H1 (cell line): Measurements from ENCODE around the gene AEBP1. TPM values are rescaled to one million over a fixed set of nuclear protein-coding genes. Genes with fewer than 3 reads are reported as not detected.

Source experiments
- CTCF ChIA-PET: fragments of 300-600 bp; sonication (Branson Sonifier 250); formaldehyde crosslinking; loops from one replicate; lab custom pipeline; 2021; ENCODE audit not compliant: partially characterized antibody; lab: Charles Lee
- POLR2A ChIA-PET: fragments of 300-600 bp; sonication (Branson Sonifier 250); formaldehyde crosslinking; loops from one replicate; lab custom pipeline; 2021; ENCODE audit warnings: inconsistent platforms; ENCODE audit not compliant: partially characterized antibody; lab: Charles Lee
- DNase-seq, 2 experiments: peaks; one replicate each; pipeline versions ENCODE4 v3.0.0 to v3.0.0-alpha.2; 2010 to 2022; ENCODE audit warnings: low spot score in 2 of 2, low read depth in 1 of 2, mixed read lengths in 1 of 2
- FAIRE-seq: peaks from 2 replicates; lab custom pipeline; 2011; peaks lifted over from hg19 to GRCh38; lab: Jason Lieb, UNC
- H2AFZ ChIP-seq: 2 replicates; pipeline ENCODE4 v1.8.1; 2012; ENCODE audit warnings: low read length, inconsistent platforms
- H2AK5ac ChIP-seq: 2 replicates; pipeline ENCODE4 v1.6.1; 2013; ENCODE audit warnings: low read depth, low read length
- H2BK120ac ChIP-seq: replicated peaks from 2 replicates; pipeline ENCODE3; 2013; ENCODE audit warnings: low read depth, low read length, inconsistent platforms
- H2BK12ac ChIP-seq: 2 replicates; pipeline ENCODE4 v1.6.1; 2013; ENCODE audit warnings: low read depth, low read length
- H2BK15ac ChIP-seq: 2 replicates; pipeline ENCODE4 v1.6.1; 2013; ENCODE audit warnings: low read length
- H2BK20ac ChIP-seq: 2 replicates; pipeline ENCODE4 v1.6.1; 2013; ENCODE audit warnings: low read length
- H2BK5ac ChIP-seq: 2 replicates; pipeline ENCODE4 v1.6.1; 2013; ENCODE audit warnings: low read depth, low read length
- H3K14ac ChIP-seq: 2 replicates; pipeline ENCODE4 v1.6.1; 2013; ENCODE audit warnings: inconsistent platforms; ENCODE audit not compliant: insufficient read length
- H3K18ac ChIP-seq: 2 replicates; pipeline ENCODE4 v1.6.1; 2013; ENCODE audit warnings: low read length; ENCODE audit errors: extremely low read depth
- H3K23ac ChIP-seq: 2 replicates; pipeline ENCODE4 v1.6.1; 2013; ENCODE audit warnings: inconsistent platforms; ENCODE audit not compliant: insufficient read length
- H3K23me2 ChIP-seq: 2 replicates; pipeline ENCODE4 v1.6.1; 2013; ENCODE audit warnings: low read depth, low read length
- H3K27ac ChIP-seq: 2 replicates; pipeline ENCODE4 v1.6.1; 2011; ENCODE audit warnings: low read depth, low read length, inconsistent platforms
- H3K27me3 ChIP-seq, 4 experiments: replicated peaks in 1 of 4; 1 replicate in 1 of 4; 2 replicates in 3 of 4; pipeline versions ENCODE4 v1.6.1 to v1.8.1; 2011 to 2013; ENCODE audit warnings: low read length in 3 of 4, mild to moderate bottlenecking in 3 of 4, inconsistent platforms in 2 of 4, mixed read lengths in 2 of 4, moderate library complexity in 1 of 4; ENCODE audit not compliant: control insufficient read depth in 3 of 4, insufficient read depth in 3 of 4; ENCODE audit errors: extremely low read depth in 1 of 4
- H3K36me3 ChIP-seq, 4 experiments: 2 replicates each; pipeline versions ENCODE4 v1.6.1 to v1.8.1; 2011 to 2013; ENCODE audit warnings: mild to moderate bottlenecking in 4 of 4, low read length in 3 of 4, moderate library complexity in 2 of 4, control low read depth in 1 of 4, inconsistent platforms in 1 of 4; ENCODE audit not compliant: insufficient read depth in 4 of 4, control insufficient read depth in 2 of 4
- H3K4ac ChIP-seq: replicated peaks from 2 replicates; pipeline ENCODE3; 2013; ENCODE audit warnings: low read length, low read depth, mixed read lengths, inconsistent platforms; ENCODE audit not compliant: insufficient read length
- H3K4me1 ChIP-seq, 4 experiments: replicated peaks in 1 of 4; 1 replicate in 1 of 4; 2 replicates in 3 of 4; pipeline versions ENCODE4 v1.6.1 to v1.8.1; 2011 to 2013; ENCODE audit warnings: low read length in 3 of 4, inconsistent platforms in 2 of 4, mixed read lengths in 1 of 4; ENCODE audit not compliant: insufficient read depth in 4 of 4, control insufficient read depth in 3 of 4
- H3K4me2 ChIP-seq, 2 experiments: 2 replicates each; pipeline versions ENCODE4 v1.6.1 to v1.8.1; 2011 to 2013; ENCODE audit warnings: low read depth in 2 of 2, low read length in 2 of 2, control low read depth in 1 of 2, inconsistent platforms in 1 of 2, mild to moderate bottlenecking in 1 of 2; ENCODE audit not compliant: insufficient read depth in 1 of 2
- H3K4me3 ChIP-seq, 4 experiments: fragments of 200-600, 300-600 bp in 1 of 4; sonication (generic), shearing (Covaris generic), sonication (Bioruptor Twin) in 1 of 4; 2 replicates each; pipeline versions ENCODE4 v1.5.1 to v1.8.1; 2011 to 2016; ENCODE audit warnings: low read length in 4 of 4, low read depth in 3 of 4, control low read depth in 2 of 4, inconsistent platforms in 2 of 4, mild to moderate bottlenecking in 2 of 4, mixed read lengths in 1 of 4, moderate library complexity in 1 of 4; ENCODE audit not compliant: insufficient read depth in 2 of 4; ENCODE audit errors: extremely low read depth in 1 of 4
- H3K56ac ChIP-seq: replicated peaks from 2 replicates; pipeline ENCODE3; 2013; ENCODE audit warnings: low read depth, mild to moderate bottlenecking, mixed read lengths, low read length, inconsistent platforms; ENCODE audit not compliant: insufficient read length
- H3K79me1 ChIP-seq: 2 replicates; pipeline ENCODE4 v1.6.1; 2013; ENCODE audit warnings: low read depth, low read length, control low read depth
- H3K79me2 ChIP-seq, 2 experiments: 2 replicates each; pipeline versions ENCODE4 v1.6.1 to v1.8.1; 2012 to 2013; ENCODE audit warnings: low read length in 2 of 2, mild to moderate bottlenecking in 2 of 2, inconsistent platforms in 1 of 2; ENCODE audit not compliant: insufficient read depth in 2 of 2, control insufficient read depth in 1 of 2
- H3K9ac ChIP-seq, 4 experiments: replicated peaks in 1 of 4; 1 replicate in 1 of 4; 2 replicates in 3 of 4; pipeline versions ENCODE4 v1.6.1 to v1.8.1; 2011 to 2013; ENCODE audit warnings: low read depth in 3 of 4, low read length in 3 of 4, control low read depth in 2 of 4, mild to moderate bottlenecking in 2 of 4, moderate library complexity in 2 of 4, inconsistent platforms in 1 of 4; ENCODE audit errors: extremely low read depth in 1 of 4
- H3K9me3 ChIP-seq, 2 experiments: 2 replicates each; pipeline versions ENCODE4 v1.6.1 to v1.8.1; 2012 to 2013; ENCODE audit warnings: mild to moderate bottlenecking in 2 of 2, moderate library complexity in 2 of 2, control low read depth in 1 of 2, inconsistent platforms in 1 of 2, low read depth in 1 of 2, low read length in 1 of 2, mixed read lengths in 1 of 2; ENCODE audit not compliant: insufficient read depth in 2 of 2
- H4K20me1 ChIP-seq, 2 experiments: replicated peaks in 1 of 2; 2 replicates each; pipeline versions ENCODE3 to v1.8.1; 2011 to 2013; ENCODE audit warnings: inconsistent platforms in 2 of 2, low read length in 2 of 2, mild to moderate bottlenecking in 1 of 2; ENCODE audit not compliant: insufficient read depth in 2 of 2, control insufficient read depth in 1 of 2
- H4K5ac ChIP-seq: 2 replicates; pipeline ENCODE4 v1.6.1; 2013; ENCODE audit warnings: low read length, low read depth, mixed read lengths, inconsistent platforms; ENCODE audit not compliant: insufficient read length
- H4K8ac ChIP-seq: 2 replicates; pipeline ENCODE4 v1.8.0; 2013; ENCODE audit warnings: mild to moderate bottlenecking, moderate library complexity, low read length, inconsistent platforms; ENCODE audit not compliant: insufficient read depth; ENCODE audit errors: extremely low read depth
- H4K91ac ChIP-seq: replicated peaks from 2 replicates; pipeline ENCODE3; 2013; ENCODE audit warnings: low read length, mixed read lengths, inconsistent platforms; ENCODE audit not compliant: insufficient read length
- BACH1 ChIP-seq: IDR thresholded peaks from 2 replicates; pipeline ENCODE4 v1.6.1; 2012; ENCODE audit warnings: low read length, improper control_type of control experiment
- E2F6 ChIP-seq: IDR thresholded peaks from 2 replicates; pipeline ENCODE4 v1.6.1; 2012; ENCODE audit warnings: inconsistent platforms
- FOSL1 ChIP-seq: IDR thresholded peaks from 2 replicates; pipeline ENCODE4 v1.6.1; 2011; ENCODE audit warnings: mild to moderate bottlenecking, low read depth, low read length, moderate library complexity; ENCODE audit not compliant: insufficient read depth
- SIN3A ChIP-seq, 2 experiments: IDR thresholded peaks in 1 of 2; conservative IDR thresholded peaks in 1 of 2; 2 replicates each; pipeline ENCODE4 v1.6.1; 2011 to 2012; ENCODE audit warnings: low read length in 2 of 2, improper control_type of control experiment in 1 of 2, low read depth in 1 of 2, mild to moderate bottlenecking in 1 of 2
- WGBS, 2 experiments: shearing (Covaris generic) in 1 of 2; methylation state at CpG; one replicate each; pipeline versions ENCODE4 v1.1.6 to v1.1.7; 2013 to 2015; ENCODE audit warnings: low lambda C conversion rate in 2 of 2, mixed read lengths in 2 of 2, inconsistent platforms in 1 of 2, low coverage in 1 of 2, missing lambda C conversion rate in 1 of 2; ENCODE audit not compliant: insufficient replicate concordance in 2 of 2, insufficient coverage in 1 of 2, insufficient read length in 1 of 2; ENCODE audit errors: extremely low coverage in 1 of 2, missing lambda C conversion rate in 1 of 2; 5-methylcytosine and 5-hydroxymethylcytosine counted together
- polyA plus RNA-seq, 7 experiments: library from polyadenylated mRNA; depleted of rRNA in 3 of 7; stranded (reverse) in 5 of 7; unstranded in 2 of 7; fragments of >200 nt in 5 of 7; fragments of 200-250 nt in 2 of 7; gene quantifications; 1 replicate in 5 of 7; 2 replicates in 1 of 7; 4 replicates in 1 of 7; pipeline versions ENCODE4 v1.2.1 to v1.2.3, GENCODE V29; 2011 to 2013; ENCODE audit warnings: missing spikeins in 2 of 7, mixed read lengths in 2 of 7
- total RNA-seq: library from RNA; stranded (reverse); fragmentation: NEBNext Ultra II Directional; extraction: Animal tissue kit (Norgen Biotek cat#: 25700); gene quantifications from 2 replicates; pipeline ENCODE4 v1.2.1, GENCODE V29; 2021

The AEBP1 gene
- total and polyA plus RNA-seq, 2 of the 8 experiments (the other 6 are each of a cell fraction or from before 2014, with no cell fraction given), result 10.4 to 41.2 TPM

GRCh38 chr7:44080118-44080517 lies 24.0 kb upstream of the AEBP1 start:
- Histone ChIP-seq H3K14ac (no peak overlapping the region), H2AK5ac (no peak overlapping the region), H3K18ac (no peak overlapping the region), H2BK12ac (no peak overlapping the region), H3K9me3 (no peaks in the 10 kb centered on the region), H2AFZ (no peak overlapping the region), H2BK5ac (no peak overlapping the region), H2BK120ac (no peak overlapping the region), H3K4me2 (no peak overlapping the region), H4K20me1 (peaks cover 0 to 5% of the 10 kb centered on the region in 2 experiments), H3K79me2 (no peaks in the 10 kb centered on the region), H3K4me3 (no peak overlapping the region), H3K23me2 (peaks cover 4% of the 10 kb centered on the region; the same call in 1 of the 2 replicates), H3K36me3 (peaks cover 12 to 20% (median 14%) of the 10 kb centered on the region in 4 experiments), H2BK20ac (no peak overlapping the region), H2BK15ac (no peak overlapping the region), H3K4ac (no peak overlapping the region), H4K5ac (no peak overlapping the region), H4K91ac (no peak overlapping the region), H4K8ac (no peak overlapping the region), H3K9ac (no peak overlapping the region), H3K23ac (no peak overlapping the region), H3K4me1 (no peaks in the 10 kb centered on the region), H3K56ac (no peak overlapping the region), H3K27ac (no peak overlapping the region), H3K79me1 (no peaks in the 10 kb centered on the region), H3K27me3 (no peaks in the 10 kb centered on the region; a peak in 2 of 7 replicates)
- 94% methylated on average over 5 of the region's 5 CpGs; no CpG with 5 or more reads in 1 of the 2 experiments for WGBS, 2 experiments
- FAIRE-seq (no peak), DNase-seq (no peak)
- POLR2A ChIA-PET, result interaction anchor here (1.5 kb wide), 2 partner anchors 12 to 14 kb away, joined by 3 to 9 read pairs; partner anchors contain the start of gene PGAM2
- TF ChIP-seq E2F6 (no peak), FOSL1 (no peak), BACH1 (no peak), SIN3A (conservative IDR thresholded peaks at IDR 0.05 in 1 of 2, IDR thresholded peaks at IDR 0.05 in 1 of 2; ENCODE audit: low read depth in 1 of 2, low read length in 2 of 2) (no peak)
- CTCF ChIA-PET, result interaction anchor here (0.6 to 1.8 kb wide), 4 partner anchors 8 to 1044 kb away, joined by 3 to 10 read pairs (median 3); no protein-coding TSS in a partner anchor
